Vagina (tissue), 2 donors: ENCODE results near the gene MYH4. TPM values are rescaled to one million over a fixed set of nuclear protein-coding genes. Genes with fewer than 3 reads are reported as not detected.

ENCODE experiments used
- DNase-seq, 2 donors: peaks; one replicate each; pipeline ENCODE4 v3.0.0-alpha.2; 2017; ENCODE audit errors: extremely low spot score in 2 of 2
- H3K27ac ChIP-seq: fragments of 200-600 bp; sonication (generic); one replicate; pipeline ENCODE4 v1.5.1; 2019
- H3K27me3 ChIP-seq: fragments of 200-600 bp; sonication (generic); one replicate; pipeline ENCODE4 v1.5.1; 2019
- H3K36me3 ChIP-seq, 2 donors: fragments of 200-600 bp; sonication (generic); one replicate each; pipeline ENCODE4 v1.5.1; 2017 to 2019
- H3K4me1 ChIP-seq: fragments of 200-600 bp; sonication (generic); one replicate; pipeline ENCODE4 v1.5.1; 2019
- H3K4me3 ChIP-seq, 2 donors: fragments of 200-600 bp; sonication (generic); 1 replicate in 1 of 2; 2 replicates in 1 of 2; pipeline ENCODE4 v1.5.1; 2016 to 2019
- H3K9me3 ChIP-seq: fragments of 200-600 bp; sonication (generic); one replicate; pipeline ENCODE4 v1.5.1; 2019
- CTCF ChIP-seq, 3 experiments: fragments of 450-650 bp in 2 of 3; fragments of 200-600 bp in 1 of 3; sonication (generic) in 1 of 3; IDR thresholded peaks; one replicate each; pipeline ENCODE4 v1.5.1; 2017 to 2019; ENCODE audit warnings: antibody characterized with exemption in 3 of 3, mild to moderate bottlenecking in 2 of 3, moderate library complexity in 2 of 3
- POLR2A ChIP-seq, 2 donors: fragments of 450-650 bp; IDR thresholded peaks; one replicate each; pipeline ENCODE4 v1.6.1; 2017; ENCODE audit warnings: antibody characterized with exemption in 2 of 2, mild to moderate bottlenecking in 2 of 2, moderate library complexity in 2 of 2
- POLR2AphosphoS5 ChIP-seq, 2 donors: sonication (generic); formaldehyde crosslinking; IDR thresholded peaks; one replicate each; pipeline ENCODE4 v1.9.0; 2017; ENCODE audit warnings: antibody characterized with exemption in 2 of 2, mild to moderate bottlenecking in 2 of 2, low read depth in 1 of 2; ENCODE audit not compliant: insufficient read depth in 1 of 2
- intact Hi-C: fragments of 100-400 bp; cut with DNase I; formaldehyde crosslinking; loops from one replicate; pipeline ENCODE4 v1.15.1; 2023
- total RNA-seq: library from RNA; depleted of rRNA; stranded (reverse); fragments of >200 nt; gene quantifications from one replicate; pipeline ENCODE4 v1.2.3, GENCODE V29; 2016

Gene MYH4
- total RNA-seq, 1 donor from 2014 or later: not detected

- Histone ChIP-seq H3K27ac (no peak overlapping the region), H3K27me3 (no peaks in the 10 kb centered on the region), H3K9me3 (no peaks in the 10 kb centered on the region), H3K36me3 (no peaks in the 10 kb centered on the region), H3K4me1 (no peaks in the 10 kb centered on the region), H3K4me3 (no peak overlapping the region)
- no peak for TF ChIP-seq POLR2A (IDR thresholded peaks at IDR 0.05)
- TF ChIP-seq POLR2AphosphoS5 (IDR thresholded peaks at IDR 0.05; ENCODE audit: insufficient read depth in 1 of 2, low read depth in 1 of 2): no peak
- TF ChIP-seq CTCF (IDR thresholded peaks at IDR 0.05): no peak
- intact Hi-C loops: no loop called here
- DNase-seq: no peak
These were observed 39.8 kb downstream of the MYH4 start for GRCh38 chr17:10429421-10430045.

- no peak for DNase-seq
These were observed 40.6 kb downstream of the MYH4 start for GRCh38 chr17:10428781-10429180.

GRCh38 chr17:10421900-10422542 lies 47.3 kb downstream of the MYH4 start, which contains the start of gene MYH8:
MYH8 (minus strand) TSS chr17:10421950; CDS start chr17:10420227, 1,723 bp downstream.
- Histone ChIP-seq H3K9me3 (no peaks in the 10 kb centered on the region), H3K27ac (no peak within 1 kb of the TSS), H3K4me1 (no peaks in the 10 kb centered on the region), H3K27me3 (no peaks in the 10 kb centered on the region), H3K4me3 (no peak within 1 kb of the TSS), H3K36me3 (no peaks in the 10 kb centered on the region)
- no peak for DNase-seq
- TF ChIP-seq POLR2A (IDR thresholded peaks at IDR 0.05) (no peak), POLR2AphosphoS5 (IDR thresholded peaks at IDR 0.05; ENCODE audit: insufficient read depth in 1 of 2, low read depth in 1 of 2) (no peak), CTCF (IDR thresholded peaks at IDR 0.05) (no peak)
- intact Hi-C loops: no loop called here

More at GRCh38 chr17:10428781-10429180, 40.6 kb downstream of the MYH4 start:
- Histone ChIP-seq H3K27me3 (no peaks in the 10 kb centered on the region), H3K9me3 (no peaks in the 10 kb centered on the region), H3K27ac (no peak overlapping the region), H3K36me3 (no peaks in the 10 kb centered on the region), H3K4me3 (no peak overlapping the region), H3K4me1 (no peaks in the 10 kb centered on the region)
- intact Hi-C loops: no loop called here
- TF ChIP-seq CTCF (IDR thresholded peaks at IDR 0.05): no peak
- TF ChIP-seq POLR2AphosphoS5 (IDR thresholded peaks at IDR 0.05; ENCODE audit: insufficient read depth in 1 of 2, low read depth in 1 of 2): no peak
- no peak for TF ChIP-seq POLR2A (IDR thresholded peaks at IDR 0.05)

GRCh38 chr17:10421211-10421610 lies 48.1 kb downstream of the MYH4 start:
- DNase-seq: no peak
- intact Hi-C loops: no loop called here
- H3K4me1 ChIP-seq: no peaks in the 10 kb centered on the region

More at GRCh38 chr17:10421211-10421610, 48.1 kb downstream of the MYH4 start:
- Histone ChIP-seq H3K9me3 (no peaks in the 10 kb centered on the region), H3K27me3 (no peaks in the 10 kb centered on the region), H3K27ac (no peak overlapping the region), H3K36me3 (no peaks in the 10 kb centered on the region), H3K4me3 (no peak overlapping the region)
- TF ChIP-seq POLR2AphosphoS5 (IDR thresholded peaks at IDR 0.05; ENCODE audit: insufficient read depth in 1 of 2, low read depth in 1 of 2): no peak
- no peak for TF ChIP-seq POLR2A (IDR thresholded peaks at IDR 0.05)
- no peak for TF ChIP-seq CTCF (IDR thresholded peaks at IDR 0.05)
